ENCODE measurements around the gene CPT1C. TPM values are rescaled to one million over a fixed set of nuclear protein-coding genes. Genes with fewer than 3 reads are reported as not detected.

Gene CPT1C
- total and polyA plus RNA-seq, 2 of the 4 experiments (the other 2 are of a cell fraction): 14.2 to 56.1 TPM

- Histone ChIP-seq H2AK5ac (ENCODE audit: low read depth, low read length) (no peak overlapping the region), H3K4me3 (ENCODE audit: insufficient read depth, low read depth, low read length) (no peak overlapping the region), H4K20me1 (ENCODE audit: insufficient read depth, low read length) (no peaks in the 10 kb centered on the region), H3K23ac (ENCODE audit: low read depth, low read length) (no peak overlapping the region), H2AK9ac (replicated peaks; ENCODE audit: low read depth, low read length, poor library complexity) (no peak overlapping the region), H3K4me1 (ENCODE audit: control insufficient read depth, insufficient read depth, low read length) (peaks cover 2% of the 10 kb centered on the region; the same call in 1 of the 2 replicates), H3K36me3 (ENCODE audit: control insufficient read depth, insufficient read depth, low read length) (peaks cover 39% of the 10 kb centered on the region), H3K79me1 (ENCODE audit: low read depth in 1 of 2, low read length in 2 of 2) (no peaks in the 10 kb centered on the region), H3K9me3 (ENCODE audit: control insufficient read depth, insufficient read depth, low read length) (no peaks in the 10 kb centered on the region), H3K18ac (ENCODE audit: low read depth, low read length) (no peak overlapping the region), H2BK5ac (ENCODE audit: low read depth, low read length, poor library complexity, severe bottlenecking) (no peak overlapping the region), H3K27ac (ENCODE audit: insufficient read depth, low read length) (no peak overlapping the region), H2BK20ac (ENCODE audit: low read depth, low read length) (no peak overlapping the region), H3K56ac (ENCODE audit: extremely low read depth, insufficient read depth, low read length) (no peak overlapping the region), H4K5ac (ENCODE audit: low read depth, low read length) (no peak overlapping the region), H2BK120ac (ENCODE audit: low read depth, low read length) (no peak overlapping the region), H4K8ac (ENCODE audit: low read depth in 2 of 2, low read length in 2 of 2) (no peak overlapping the region), H3K4me2 (ENCODE audit: low read depth, low read length) (no peak overlapping the region), H2BK15ac (ENCODE audit: low read depth, low read length) (no peak overlapping the region), H3K4ac (ENCODE audit: low read depth, low read length) (no peak overlapping the region), H3K14ac (replicated peaks; ENCODE audit: low read depth, low read length) (no peak overlapping the region), H3K9ac (ENCODE audit: low read depth, low read length) (no peak overlapping the region), H2AFZ (replicated peaks; ENCODE audit: low read length, poor library complexity) (no peak overlapping the region), H4K91ac (ENCODE audit: insufficient read depth, low read depth, low read length) (no peak overlapping the region), H3K9me1 (ENCODE audit: insufficient read depth, low read length) (0 out of 2 replicates have a peak, but pooled peaks cover 2% of the 10 kb centered on the region), H3K27me3 (ENCODE audit: control insufficient read depth, insufficient read depth, low read length) (no peaks in the 10 kb centered on the region)
- intact Hi-C loops (cut with micrococcal nuclease): no loop called here
- TF ChIP-seq FOS (IDR thresholded peaks at IDR 0.05; ENCODE audit: low read depth, low read length) (no peak), MAZ (IDR thresholded peaks at IDR 0.05; ENCODE audit: borderline replicate concordance, low read depth, low read length) (no peak), RFX5 (IDR thresholded peaks at IDR 0.05; ENCODE audit: low read depth, low read length) (no peak), SMC3 (IDR thresholded peaks at IDR 0.05; ENCODE audit: low read depth, low read length) (no peak), CEBPB (IDR thresholded peaks at IDR 0.05; ENCODE audit: low read depth, low read length) (no peak), CHD1 (IDR thresholded peaks at IDR 0.05; ENCODE audit: low read depth, low read length) (no peak), RAD21 (IDR thresholded peaks at IDR 0.05; ENCODE audit: low read length) (no peak), BHLHE40 (IDR thresholded peaks at IDR 0.05; ENCODE audit: low read depth, low read length) (no peak), NFE2L2 (IDR thresholded peaks at IDR 0.05; ENCODE audit: low read depth, low read length) (no peak), MAFK (IDR thresholded peaks at IDR 0.05; ENCODE audit: low read depth, low read length) (no peak), RCOR1 (IDR thresholded peaks at IDR 0.05; ENCODE audit: insufficient replicate concordance, low read length) (no peak), POLR2A (IDR thresholded peaks at IDR 0.05; ENCODE audit: low read depth, low read length) (no peak), MXI1 (IDR thresholded peaks at IDR 0.05; ENCODE audit: borderline replicate concordance, low read depth, low read length) (no peak), USF2 (IDR thresholded peaks at IDR 0.05; ENCODE audit: low read depth, low read length) (no peak)
- TF ChIP-seq, protein P1, sequence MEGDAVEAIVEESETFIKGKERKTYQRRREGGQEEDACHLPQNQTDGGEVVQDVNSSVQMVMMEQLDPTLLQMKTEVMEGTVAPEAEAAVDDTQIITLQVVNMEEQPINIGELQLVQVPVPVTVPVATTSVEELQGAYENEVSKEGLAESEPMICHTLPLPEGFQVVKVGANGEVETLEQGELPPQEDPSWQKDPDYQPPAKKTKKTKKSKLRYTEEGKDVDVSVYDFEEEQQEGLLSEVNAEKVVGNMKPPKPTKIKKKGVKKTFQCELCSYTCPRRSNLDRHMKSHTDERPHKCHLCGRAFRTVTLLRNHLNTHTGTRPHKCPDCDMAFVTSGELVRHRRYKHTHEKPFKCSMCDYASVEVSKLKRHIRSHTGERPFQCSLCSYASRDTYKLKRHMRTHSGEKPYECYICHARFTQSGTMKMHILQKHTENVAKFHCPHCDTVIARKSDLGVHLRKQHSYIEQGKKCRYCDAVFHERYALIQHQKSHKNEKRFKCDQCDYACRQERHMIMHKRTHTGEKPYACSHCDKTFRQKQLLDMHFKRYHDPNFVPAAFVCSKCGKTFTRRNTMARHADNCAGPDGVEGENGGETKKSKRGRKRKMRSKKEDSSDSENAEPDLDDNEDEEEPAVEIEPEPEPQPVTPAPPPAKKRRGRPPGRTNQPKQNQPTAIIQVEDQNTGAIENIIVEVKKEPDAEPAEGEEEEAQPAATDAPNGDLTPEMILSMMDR (conservative IDR thresholded peaks at IDR 0.05; ENCODE audit: low read depth, low read length): no peak
- TF ChIP-seq, protein P2, sequence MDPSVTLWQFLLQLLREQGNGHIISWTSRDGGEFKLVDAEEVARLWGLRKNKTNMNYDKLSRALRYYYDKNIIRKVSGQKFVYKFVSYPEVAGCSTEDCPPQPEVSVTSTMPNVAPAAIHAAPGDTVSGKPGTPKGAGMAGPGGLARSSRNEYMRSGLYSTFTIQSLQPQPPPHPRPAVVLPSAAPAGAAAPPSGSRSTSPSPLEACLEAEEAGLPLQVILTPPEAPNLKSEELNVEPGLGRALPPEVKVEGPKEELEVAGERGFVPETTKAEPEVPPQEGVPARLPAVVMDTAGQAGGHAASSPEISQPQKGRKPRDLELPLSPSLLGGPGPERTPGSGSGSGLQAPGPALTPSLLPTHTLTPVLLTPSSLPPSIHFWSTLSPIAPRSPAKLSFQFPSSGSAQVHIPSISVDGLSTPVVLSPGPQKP (IDR thresholded peaks at IDR 0.05; ENCODE audit: borderline replicate concordance, low read depth, low read length): no peak
- POLR2A ChIA-PET (ENCODE audit: unreplicated experiment): no interaction called here
- dilution Hi-C loops (cut with HindIII; ENCODE audit: low sequenced_read_pairs, unreplicated experiment): no loop called here
- DNase-seq (no peak), ATAC-seq (ENCODE audit: low read depth) (no peak)
- BruUV-seq (replicated peaks): no TSS peak
- in situ Hi-C loops (cut with MboI; ENCODE audit: low sequenced_read_pairs): no loop called here
- CTCF ChIA-PET: no interaction called here
- 91% methylated on average over 7 of the region's 16 CpGs; no CpG with 5 or more reads in 1 of the 2 experiments for WGBS, 2 experiments (ENCODE audit: extremely low coverage in 2 of 2, insufficient read length in 1 of 2)
Observed at GRCh38 chr19:49705919-49706318, 15.0 kb downstream of the CPT1C start.
